SW480 (cell line): ENCODE measurements around the gene PRMT2.

Experiments used
- DNase-seq: peaks from one replicate; pipeline ENCODE4 v3.0.0-alpha.2; 2016; ENCODE audit warnings: low spot score

Gene PRMT2

GRCh38 chr21:46635324-46636180 is at the start of gene PRMT2:
PRMT2 (plus strand) TSS chr21:46635674; CDS start chr21:46636952, 1,278 bp downstream.
- DNase-seq, result peak; percentile 97

GRCh38 chr21:46594276-46594675 is 41.2 kb upstream of the PRMT2 start:
- DNase-seq, result no peak

GRCh38 chr21:46596201-46596600 is 39.3 kb upstream of the PRMT2 start:
- no peak for DNase-seq

- no peak for DNase-seq
Observed at GRCh38 chr21:46597031-46597430, 38.4 kb upstream of the PRMT2 start.

GRCh38 chr21:46597896-46598343 is 37.6 kb upstream of the PRMT2 start:
- no peak for DNase-seq

- peak; percentile 23 for DNase-seq
Observed at GRCh38 chr21:46598581-46599572, 36.6 kb upstream of the PRMT2 start.

- DNase-seq, result no peak
Observed at GRCh38 chr21:46600305-46600704, 35.2 kb upstream of the PRMT2 start.

GRCh38 chr21:46600978-46601377 is 34.5 kb upstream of the PRMT2 start:
- no peak for DNase-seq

- DNase-seq, result peak; percentile 35
Observed at GRCh38 chr21:46603228-46603627, 32.2 kb upstream of the PRMT2 start.

GRCh38 chr21:46604329-46604974 is 31.0 kb upstream of the PRMT2 start:
- DNase-seq, result no peak

GRCh38 chr21:46604975-46605766 is 30.3 kb upstream of the PRMT2 start, which contains the start of gene S100B:
S100B (minus strand) TSS chr21:46605082; CDS start chr21:46602415, 2,667 bp downstream.
- DNase-seq, result no peak

- DNase-seq, result no peak
Observed at GRCh38 chr21:46605767-46606426, 29.6 kb upstream of the PRMT2 start.

- no peak for DNase-seq
Observed at GRCh38 chr21:46606427-46606813, 29.1 kb upstream of the PRMT2 start.

- DNase-seq, result no peak
Observed at GRCh38 chr21:46607636-46608035, 27.8 kb upstream of the PRMT2 start.

GRCh38 chr21:46608672-46609111 is 26.8 kb upstream of the PRMT2 start:
- DNase-seq, result no peak

- no peak for DNase-seq
Observed at GRCh38 chr21:46610018-46610701, 25.3 kb upstream of the PRMT2 start.

- no peak for DNase-seq
Observed at GRCh38 chr21:46613391-46613790, 22.1 kb upstream of the PRMT2 start.

GRCh38 chr21:46616050-46616449 is 19.4 kb upstream of the PRMT2 start:
- no peak for DNase-seq

- no peak for DNase-seq
Observed at GRCh38 chr21:46616656-46617055, 18.8 kb upstream of the PRMT2 start.
